GM10266 (cell line): ENCODE data around the gene STK4.

Experiments used
- DNase-seq: peaks from one replicate; pipeline ENCODE4 v3.0.0; 2012; ENCODE audit errors: extremely low spot score
- TF ChIP-seq, protein P1 (sequence below): IDR thresholded peaks from 2 replicates; pipeline ENCODE4 v1.5.1; 2012; ENCODE audit warnings: mild to moderate bottlenecking, low read depth; ENCODE audit not compliant: control insufficient read depth, insufficient read depth; ENCODE audit errors: missing control alignments

STK4 gene

DNA sequence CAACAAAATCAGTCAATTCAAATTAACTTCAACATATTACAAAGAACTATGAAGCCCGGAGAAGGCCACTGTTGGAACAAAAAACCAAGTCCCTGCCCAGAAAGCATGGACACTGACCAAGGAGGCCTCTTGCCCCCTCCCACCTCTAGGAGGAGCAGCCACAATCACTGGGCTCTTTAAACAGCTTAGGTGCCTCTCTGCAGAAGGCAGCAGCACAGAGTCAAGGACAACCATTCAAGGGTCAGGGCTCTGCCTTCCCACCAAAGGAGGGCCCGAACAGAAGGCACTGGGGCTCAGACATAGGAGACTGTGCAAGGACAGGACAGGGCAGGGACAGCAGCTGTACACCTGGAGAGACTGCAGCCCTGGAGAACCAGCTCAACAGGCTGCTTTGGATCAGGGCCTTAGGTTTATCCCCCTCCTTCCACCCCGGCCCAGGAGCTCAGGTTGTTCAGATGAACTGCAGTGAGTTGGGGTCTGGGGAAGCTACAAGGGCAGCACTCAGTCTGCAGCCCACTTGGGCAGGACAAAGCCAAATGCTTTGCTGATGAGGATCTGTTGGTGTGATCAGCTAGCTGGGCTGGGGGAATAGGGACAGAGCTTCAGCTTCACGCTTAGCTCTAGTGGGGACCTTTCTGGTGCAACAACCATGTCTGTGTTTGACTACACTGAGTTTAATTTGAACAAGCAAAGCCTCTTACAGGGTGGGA lies 23.9 kb upstream of the STK4 start:
- DNase-seq, result no peak
- TF ChIP-seq, protein P1, sequence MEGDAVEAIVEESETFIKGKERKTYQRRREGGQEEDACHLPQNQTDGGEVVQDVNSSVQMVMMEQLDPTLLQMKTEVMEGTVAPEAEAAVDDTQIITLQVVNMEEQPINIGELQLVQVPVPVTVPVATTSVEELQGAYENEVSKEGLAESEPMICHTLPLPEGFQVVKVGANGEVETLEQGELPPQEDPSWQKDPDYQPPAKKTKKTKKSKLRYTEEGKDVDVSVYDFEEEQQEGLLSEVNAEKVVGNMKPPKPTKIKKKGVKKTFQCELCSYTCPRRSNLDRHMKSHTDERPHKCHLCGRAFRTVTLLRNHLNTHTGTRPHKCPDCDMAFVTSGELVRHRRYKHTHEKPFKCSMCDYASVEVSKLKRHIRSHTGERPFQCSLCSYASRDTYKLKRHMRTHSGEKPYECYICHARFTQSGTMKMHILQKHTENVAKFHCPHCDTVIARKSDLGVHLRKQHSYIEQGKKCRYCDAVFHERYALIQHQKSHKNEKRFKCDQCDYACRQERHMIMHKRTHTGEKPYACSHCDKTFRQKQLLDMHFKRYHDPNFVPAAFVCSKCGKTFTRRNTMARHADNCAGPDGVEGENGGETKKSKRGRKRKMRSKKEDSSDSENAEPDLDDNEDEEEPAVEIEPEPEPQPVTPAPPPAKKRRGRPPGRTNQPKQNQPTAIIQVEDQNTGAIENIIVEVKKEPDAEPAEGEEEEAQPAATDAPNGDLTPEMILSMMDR, result no peak

DNA sequence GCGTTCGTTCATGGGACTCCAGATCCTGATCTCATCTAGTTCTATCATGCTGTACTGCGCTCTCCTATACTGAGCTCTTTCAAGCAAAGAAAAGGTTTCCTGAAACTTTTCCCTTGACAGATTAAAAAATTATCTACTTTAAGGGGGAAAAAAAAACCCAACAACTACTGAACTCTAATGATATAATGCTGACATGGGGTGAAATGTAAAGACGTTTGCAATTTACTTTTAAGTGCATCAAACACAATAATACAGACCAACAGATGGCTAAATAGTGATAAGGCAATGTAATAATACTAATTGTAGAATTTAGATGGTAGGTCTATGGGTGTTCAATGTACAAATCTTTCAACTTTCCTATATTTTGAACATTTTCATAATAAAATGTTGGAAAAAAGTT lies 22.5 kb upstream of the STK4 start:
- DNase-seq, result no peak
- TF ChIP-seq, protein P1, result no peak

DNA sequence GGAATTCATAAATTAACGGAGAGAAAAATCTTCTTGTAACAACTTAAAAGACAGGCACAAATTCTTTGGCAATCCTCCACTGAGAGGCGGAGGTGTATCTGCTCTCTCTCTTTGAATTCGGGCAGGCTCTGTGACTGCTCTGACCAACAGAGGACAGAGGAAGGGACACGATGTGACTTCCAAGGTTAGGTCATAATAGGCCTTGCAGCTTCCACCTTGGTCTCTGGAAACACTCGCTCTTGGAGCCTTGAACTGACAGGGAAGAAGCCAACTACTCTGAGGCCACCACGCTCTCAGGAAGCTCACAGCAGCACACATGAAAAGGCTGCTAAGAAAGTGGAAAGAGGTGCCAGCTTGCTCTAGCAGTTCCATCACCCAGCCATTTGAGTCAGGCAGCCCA lies 21.1 kb upstream of the STK4 start:
- TF ChIP-seq, protein P1, result no peak

DNA sequence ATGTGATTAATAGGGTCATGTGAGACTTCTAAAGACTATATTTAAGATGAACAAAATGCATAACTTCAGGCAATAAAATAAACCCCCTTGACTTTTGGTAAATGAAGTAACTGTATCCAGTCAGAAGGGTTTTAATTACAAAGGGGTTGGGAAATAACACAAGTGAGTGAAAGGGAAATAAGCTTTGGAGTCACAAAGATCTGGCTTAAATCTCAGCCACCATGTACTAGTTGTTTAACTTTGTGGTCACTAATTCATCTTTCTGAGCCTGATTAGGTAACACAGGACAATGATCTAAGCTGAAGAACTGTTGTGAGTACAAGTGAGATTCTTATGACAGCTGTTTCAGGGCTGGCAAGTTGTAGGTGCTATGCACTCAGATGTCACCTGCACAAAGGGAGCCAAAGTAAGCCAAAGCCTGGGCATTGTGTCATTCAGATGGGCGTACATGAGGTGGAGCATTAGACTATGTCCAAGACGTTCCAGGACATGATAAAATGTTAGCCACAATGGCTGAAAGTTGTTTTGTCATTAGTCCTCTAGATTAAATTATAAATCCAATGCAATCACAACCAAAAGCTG lies 19.9 kb upstream of the STK4 start:
- TF ChIP-seq, protein P1, result no peak
- DNase-seq, result no peak

More for the DNA sequence above, 21.1 kb upstream of the STK4 start:
- no peak for DNase-seq

DNA sequence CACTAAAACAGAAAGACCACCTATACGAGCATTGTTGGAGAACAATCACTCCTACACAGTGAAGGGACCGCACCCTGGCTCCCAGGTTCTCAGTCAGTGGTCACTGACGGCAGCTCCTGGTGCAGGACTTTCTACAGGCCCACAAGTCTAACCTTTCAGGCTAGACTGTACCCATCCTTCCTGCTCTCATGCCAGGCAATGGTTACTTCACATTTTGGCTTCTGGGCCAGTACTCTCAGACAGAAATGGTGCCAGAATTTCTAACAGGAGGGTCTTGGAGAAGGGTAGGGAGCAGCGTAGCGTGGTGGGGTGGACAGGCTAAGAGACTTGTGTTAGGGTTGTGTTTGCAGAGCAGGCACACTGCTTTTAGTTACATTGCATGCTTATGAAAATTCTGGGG lies 18.2 kb upstream of the STK4 start:
- DNase-seq, result no peak
- TF ChIP-seq, protein P1, result no peak

DNA sequence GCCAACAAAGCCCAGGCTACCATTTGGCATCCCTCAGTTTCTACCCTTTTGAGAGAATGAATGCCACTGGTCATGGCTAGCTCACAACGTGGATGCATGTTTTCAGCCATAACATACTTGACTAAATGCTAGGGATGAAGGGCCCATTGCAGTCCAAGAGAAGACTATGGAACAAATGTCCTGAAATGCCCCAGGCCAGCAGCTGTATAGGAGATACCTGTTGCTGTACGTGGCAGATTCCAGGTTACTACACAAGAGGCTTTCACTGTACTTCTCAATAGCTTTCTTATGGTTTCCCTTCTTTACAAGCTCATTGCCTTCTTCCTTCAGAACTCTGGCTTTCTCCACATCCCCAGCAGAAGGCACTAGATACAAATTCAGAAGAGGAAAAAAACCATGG lies 17.8 kb upstream of the STK4 start:
- TF ChIP-seq, protein P1, result no peak
- DNase-seq, result no peak

DNA sequence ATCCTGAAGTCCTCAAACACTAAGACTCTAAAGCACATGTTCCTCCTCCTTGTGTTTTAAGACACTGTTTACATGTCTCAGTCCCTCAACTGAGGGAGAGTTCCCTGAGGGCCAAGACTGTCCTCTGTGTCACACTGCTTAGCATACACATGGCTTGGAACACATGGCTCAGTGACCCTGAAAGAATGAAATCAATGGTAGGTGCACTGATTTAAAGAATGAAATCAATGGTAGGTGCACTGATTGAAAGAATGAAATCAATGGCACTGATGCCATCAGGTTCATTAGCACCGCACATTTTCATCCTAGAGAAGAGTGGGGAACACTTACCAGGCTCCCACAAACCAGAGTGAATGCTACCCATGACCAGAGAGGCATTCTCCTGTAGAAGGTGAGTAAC lies 15.9 kb upstream of the STK4 start:
- DNase-seq, result no peak

More for the DNA sequence above, 15.9 kb upstream of the STK4 start:
- TF ChIP-seq, protein P1, result no peak
